ENCODE data around the gene PPIH.
"Not testable (repeated sequence)": the region's sequence is repeated elsewhere in the genome, so short reads cannot be mapped to it uniquely, and the experiment has no call there.

Gene PPIH

GRCh38 chr1:42712808-42713207 lies 54.6 kb downstream of the PPIH start:
- peaks cover 0 to 33% of the 10 kb centered on the region in 2 donors for H3K36me3 ChIP-seq (ENCODE audit: control insufficient read depth in 1 of 2, insufficient read depth in 2 of 2, low read length in 2 of 2)
- not testable (repeated sequence) for H3K4me1 ChIP-seq (ENCODE audit: control insufficient read depth in 1 of 2, insufficient read depth in 2 of 2, low read length in 2 of 2); H3K9me3 ChIP-seq (ENCODE audit: control insufficient read depth in 1 of 2, low read length in 2 of 2)

DNA sequence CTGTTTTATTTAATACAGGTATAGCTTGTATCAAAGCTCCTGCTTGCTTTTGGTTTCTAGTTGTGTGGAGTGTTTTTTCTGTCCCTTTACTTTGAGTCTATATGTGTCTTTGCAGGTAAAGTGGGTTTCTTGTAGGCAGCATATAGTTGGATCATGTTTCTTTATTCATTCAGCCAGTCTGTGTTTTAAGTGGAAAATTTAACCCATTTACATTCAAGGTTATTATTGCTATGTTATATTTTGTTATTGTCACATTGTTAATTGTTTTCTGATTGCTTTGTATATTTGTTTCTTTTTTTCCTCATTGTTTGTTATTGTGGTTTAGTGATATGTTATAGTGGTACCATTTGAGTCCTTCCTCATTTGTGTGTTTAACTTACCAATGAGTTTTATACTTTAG lies 55.1 kb downstream of the PPIH start:
- no peak overlapping the region for H3K27ac ChIP-seq (ENCODE audit: low read length)
- no peaks in the 10 kb centered on the region for H3K4me1 ChIP-seq (ENCODE audit: control insufficient read depth in 1 of 2, insufficient read depth in 2 of 2, low read length in 2 of 2)
- no peaks in the 10 kb centered on the region for H3K27me3 ChIP-seq (ENCODE audit: low read depth, low read length)
- peaks cover 4 to 7% of the 10 kb centered on the region in 2 donors for H3K9me3 ChIP-seq (ENCODE audit: control insufficient read depth in 1 of 2, low read length in 2 of 2)
- H3K4me3 ChIP-seq (ENCODE audit: low read depth in 1 of 2, low read length in 2 of 2): no peak overlapping the region
- H3K36me3 ChIP-seq (ENCODE audit: control insufficient read depth in 1 of 2, insufficient read depth in 2 of 2, low read length in 2 of 2): peaks cover 0 to 32% of the 10 kb centered on the region in 2 donors

More at GRCh38 chr1:42712808-42713207, 54.6 kb downstream of the PPIH start:
- not testable (repeated sequence) for H3K27ac ChIP-seq (ENCODE audit: low read length); H3K27me3 ChIP-seq (ENCODE audit: low read depth, low read length); H3K4me3 ChIP-seq (ENCODE audit: low read depth in 1 of 2, low read length in 2 of 2)

DNA sequence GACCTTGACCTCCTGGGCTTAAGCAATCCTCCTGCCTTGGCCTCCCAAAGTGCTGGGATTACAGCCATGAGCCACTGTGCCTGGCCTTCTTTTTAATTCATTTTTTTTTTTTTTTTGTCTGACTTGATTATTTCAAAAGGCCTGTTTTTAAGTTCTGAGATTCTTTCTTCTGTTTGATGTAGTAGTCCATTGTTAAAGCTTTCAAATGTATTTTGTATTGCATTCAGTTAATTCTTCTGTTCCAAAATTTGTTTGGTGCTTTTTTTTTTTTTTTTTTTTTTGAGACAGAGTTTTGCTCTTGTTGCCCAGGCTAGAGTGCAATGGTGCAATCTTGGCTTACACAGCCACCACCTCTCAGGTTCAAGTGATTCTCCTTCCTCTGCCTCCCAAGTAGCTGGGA lies 56.2 kb downstream of the PPIH start:
- H3K27ac ChIP-seq (ENCODE audit: low read length); H3K27me3 ChIP-seq (ENCODE audit: low read depth, low read length); H3K4me3 ChIP-seq (ENCODE audit: low read depth in 1 of 2, low read length in 2 of 2); H3K4me1 ChIP-seq (ENCODE audit: control insufficient read depth in 1 of 2, insufficient read depth in 2 of 2, low read length in 2 of 2); H3K9me3 ChIP-seq (ENCODE audit: control insufficient read depth in 1 of 2, low read length in 2 of 2): not testable (repeated sequence)
- peaks cover 0 to 28% of the 10 kb centered on the region in 2 donors for H3K36me3 ChIP-seq (ENCODE audit: control insufficient read depth in 1 of 2, insufficient read depth in 2 of 2, low read length in 2 of 2)

- Histone ChIP-seq H3K9me3 (ENCODE audit: control insufficient read depth in 1 of 2, low read length in 2 of 2) (no peaks in the 10 kb centered on the region), H3K4me1 (ENCODE audit: control insufficient read depth in 1 of 2, insufficient read depth in 2 of 2, low read length in 2 of 2) (no peaks in the 10 kb centered on the region), H3K4me3 (ENCODE audit: low read depth in 1 of 2, low read length in 2 of 2) (no peak overlapping the region), H3K27me3 (ENCODE audit: low read depth, low read length) (no peaks in the 10 kb centered on the region), H3K27ac (ENCODE audit: low read length) (no peak overlapping the region), H3K36me3 (ENCODE audit: control insufficient read depth in 1 of 2, insufficient read depth in 2 of 2, low read length in 2 of 2) (peaks cover 0 to 5% of the 10 kb centered on the region in 2 donors)
These were observed 62.6 kb downstream of the PPIH start for GRCh38 chr1:42720868-42721267.

GRCh38 chr1:42721926-42722325 lies 63.7 kb downstream of the PPIH start:
- Histone ChIP-seq H3K9me3 (ENCODE audit: control insufficient read depth in 1 of 2, low read length in 2 of 2) (no peaks in the 10 kb centered on the region), H3K4me3 (ENCODE audit: low read depth in 1 of 2, low read length in 2 of 2) (no peak overlapping the region), H3K36me3 (ENCODE audit: control insufficient read depth in 1 of 2, insufficient read depth in 2 of 2, low read length in 2 of 2) (peaks cover 0 to 5% of the 10 kb centered on the region in 2 donors), H3K27ac (ENCODE audit: low read length) (no peak overlapping the region), H3K4me1 (ENCODE audit: control insufficient read depth in 1 of 2, insufficient read depth in 2 of 2, low read length in 2 of 2) (no peaks in the 10 kb centered on the region), H3K27me3 (ENCODE audit: low read depth, low read length) (no peaks in the 10 kb centered on the region)

- H3K4me1 ChIP-seq (ENCODE audit: control insufficient read depth in 1 of 2, insufficient read depth in 2 of 2, low read length in 2 of 2); H3K27me3 ChIP-seq (ENCODE audit: low read depth, low read length); H3K27ac ChIP-seq (ENCODE audit: low read length); H3K4me3 ChIP-seq (ENCODE audit: low read depth in 1 of 2, low read length in 2 of 2); H3K9me3 ChIP-seq (ENCODE audit: control insufficient read depth in 1 of 2, low read length in 2 of 2); H3K36me3 ChIP-seq (ENCODE audit: control insufficient read depth in 1 of 2, insufficient read depth in 2 of 2, low read length in 2 of 2): not testable (repeated sequence)
These were observed 64.2 kb downstream of the PPIH start for GRCh38 chr1:42722403-42722802.

DNA sequence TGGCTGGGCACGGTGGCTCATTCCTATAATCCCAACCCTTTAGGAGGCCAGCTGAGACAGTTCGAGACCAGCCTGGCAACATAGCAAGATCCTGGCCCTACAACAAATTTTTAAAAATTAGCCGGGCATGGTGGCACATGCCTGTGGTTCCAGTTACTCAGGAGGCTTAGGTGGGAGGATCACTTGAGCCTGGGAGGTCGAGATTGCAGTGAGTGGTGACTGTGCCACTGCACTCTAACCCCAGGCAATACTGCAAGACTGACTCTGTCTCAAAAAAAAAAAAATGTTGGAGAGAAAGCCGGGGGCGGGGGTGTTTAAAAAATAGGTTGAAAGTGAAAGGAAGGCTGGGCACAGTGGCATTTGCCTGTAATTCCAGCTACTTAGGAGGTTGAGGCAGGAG lies 65.3 kb downstream of the PPIH start:
- no peak overlapping the region for H3K4me3 ChIP-seq (ENCODE audit: low read depth in 1 of 2, low read length in 2 of 2)
- no peaks in the 10 kb centered on the region for H3K4me1 ChIP-seq (ENCODE audit: control insufficient read depth in 1 of 2, insufficient read depth in 2 of 2, low read length in 2 of 2)
- H3K27ac ChIP-seq (ENCODE audit: low read length): no peak overlapping the region
- H3K27me3 ChIP-seq (ENCODE audit: low read depth, low read length): no peaks in the 10 kb centered on the region
- no peaks in the 10 kb centered on the region for H3K36me3 ChIP-seq (ENCODE audit: control insufficient read depth in 1 of 2, insufficient read depth in 2 of 2, low read length in 2 of 2)
- H3K9me3 ChIP-seq (ENCODE audit: control insufficient read depth in 1 of 2, low read length in 2 of 2): no peaks in the 10 kb centered on the region

GRCh38 chr1:42725820-42726219 lies 67.6 kb downstream of the PPIH start:
- H3K9me3 ChIP-seq (ENCODE audit: control insufficient read depth in 1 of 2, low read length in 2 of 2); H3K4me1 ChIP-seq (ENCODE audit: control insufficient read depth in 1 of 2, insufficient read depth in 2 of 2, low read length in 2 of 2); H3K4me3 ChIP-seq (ENCODE audit: low read depth in 1 of 2, low read length in 2 of 2); H3K36me3 ChIP-seq (ENCODE audit: control insufficient read depth in 1 of 2, insufficient read depth in 2 of 2, low read length in 2 of 2); H3K27me3 ChIP-seq (ENCODE audit: low read depth, low read length); H3K27ac ChIP-seq (ENCODE audit: low read length): not testable (repeated sequence)

All from muscle layer of duodenum (tissue), 2 donors.